SK-MEL-5 (cell line): Measurements from ENCODE around the gene ZNF423. TPM values are rescaled to one million over a fixed set of nuclear protein-coding genes. Genes with fewer than 3 reads are reported as not detected.
A peak's percentile ranks its signal among the peaks of the same experiment; 100 is the strongest.

ENCODE experiments used
- DNase-seq: peaks from one replicate; pipeline ENCODE4 v3.0.0-alpha.2; 2016; ENCODE audit warnings: low read depth, low spot score
- in situ Hi-C: cut with HindIII; loops from 2 replicates; pipeline ENCODE4 v1.10.0; 2016; ENCODE audit warnings: low sequenced_read_pairs, high pct_unique_total_duplicates, low pct_unique_long_range_greater_than_20kb
- total RNA-seq: library from RNA; depleted of rRNA; stranded (reverse); fragments of >200 nt; shearing (Covaris generic); gene quantifications from 2 replicates; pipeline ENCODE4 v1.2.3, GENCODE V29; 2014

ZNF423 gene
- total RNA-seq, 1 experiment from 2014 or later = not detected

DNA sequence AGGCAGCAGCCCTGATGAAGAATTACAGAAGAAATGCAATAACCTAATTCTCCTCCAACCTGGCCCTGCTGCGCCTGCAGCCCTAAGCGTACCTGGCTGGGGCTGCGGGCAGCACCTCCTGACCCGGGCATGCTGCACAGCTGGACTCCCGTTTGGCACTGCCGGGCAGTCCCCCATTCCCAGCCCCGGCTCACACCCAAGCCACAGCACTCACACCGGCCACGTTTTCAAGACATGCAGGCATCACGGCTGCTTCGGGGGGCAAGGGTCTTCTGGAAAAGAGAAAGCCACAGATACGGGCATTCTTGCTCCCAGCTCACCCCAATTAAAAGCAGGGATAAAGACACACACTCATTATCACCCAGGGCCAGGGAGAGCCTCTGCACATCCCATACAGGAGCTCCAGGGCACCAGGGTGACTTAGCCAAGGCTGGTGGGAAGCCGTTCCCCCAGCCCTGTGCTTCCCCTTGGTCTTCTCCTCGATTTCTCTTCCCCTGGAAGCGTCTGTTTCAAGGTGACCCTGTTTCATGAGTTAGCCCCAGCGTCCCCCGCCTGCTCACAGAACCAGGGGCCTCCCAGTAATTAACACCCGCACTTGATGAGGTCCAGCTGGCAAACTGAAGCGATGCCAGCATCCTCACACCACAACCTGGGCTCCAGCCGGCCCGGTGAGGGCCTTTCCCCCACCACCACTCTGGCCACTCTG, 265.6 kb downstream of the ZNF423 start:
- in situ Hi-C loops = no loop called here
- no peak for DNase-seq

DNA sequence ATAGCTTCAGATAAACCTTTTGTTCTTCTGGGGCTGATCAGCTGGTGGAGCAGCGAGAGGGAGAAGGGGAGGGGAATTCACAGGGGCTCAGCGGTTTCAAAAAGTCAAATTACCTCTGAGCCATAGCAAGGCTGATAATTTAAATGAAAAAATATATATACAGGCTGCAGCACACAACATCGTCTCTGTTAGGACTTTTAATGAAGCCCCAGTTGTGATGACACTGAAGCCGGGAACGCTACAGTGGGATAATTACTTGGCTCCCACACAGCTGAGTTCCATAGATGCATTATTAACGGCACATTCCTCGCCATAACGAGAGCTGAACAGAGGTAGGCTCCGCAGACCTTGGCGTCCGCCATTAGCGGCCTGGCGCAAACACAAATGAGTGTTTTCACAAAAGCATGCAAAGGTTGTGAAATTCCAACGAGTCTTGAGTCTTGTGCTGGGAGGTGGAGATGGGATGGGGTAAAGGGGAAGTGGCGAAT, 266.3 kb downstream of the ZNF423 start:
- DNase-seq = no peak
- in situ Hi-C loops = no loop called here

DNA sequence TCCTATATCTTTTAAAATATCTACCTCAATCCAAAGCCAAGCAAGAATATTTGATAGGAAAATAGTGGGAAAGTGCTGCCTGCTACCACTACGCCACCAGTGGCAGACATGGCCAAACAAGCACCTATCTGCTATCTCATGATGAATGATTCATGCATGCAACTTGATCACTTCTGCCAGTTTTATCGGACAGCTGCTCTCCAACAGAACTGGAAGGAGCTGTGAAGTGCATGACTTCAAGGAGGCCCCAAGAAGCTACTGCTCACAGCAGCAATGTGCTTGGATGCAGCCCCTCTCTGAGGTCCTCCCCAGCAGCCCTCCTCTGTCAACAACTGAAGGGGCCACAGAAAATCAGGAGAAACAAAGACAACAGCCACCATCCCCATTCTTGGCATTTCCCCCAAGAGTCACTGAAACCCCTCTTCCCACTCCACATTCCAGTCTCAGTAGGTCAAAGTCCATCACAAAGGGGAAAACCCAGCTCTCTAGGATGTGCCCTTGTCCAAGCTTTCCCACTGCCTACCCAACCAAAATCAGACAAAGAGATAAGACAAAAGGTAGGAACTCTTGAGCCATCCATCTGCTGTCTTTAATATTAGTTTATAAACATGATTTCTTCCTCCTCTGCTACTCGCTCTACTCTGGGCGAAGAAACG, 267.1 kb downstream of the ZNF423 start:
- in situ Hi-C loops = no loop called here
- peak; percentile 2 for DNase-seq

DNA sequence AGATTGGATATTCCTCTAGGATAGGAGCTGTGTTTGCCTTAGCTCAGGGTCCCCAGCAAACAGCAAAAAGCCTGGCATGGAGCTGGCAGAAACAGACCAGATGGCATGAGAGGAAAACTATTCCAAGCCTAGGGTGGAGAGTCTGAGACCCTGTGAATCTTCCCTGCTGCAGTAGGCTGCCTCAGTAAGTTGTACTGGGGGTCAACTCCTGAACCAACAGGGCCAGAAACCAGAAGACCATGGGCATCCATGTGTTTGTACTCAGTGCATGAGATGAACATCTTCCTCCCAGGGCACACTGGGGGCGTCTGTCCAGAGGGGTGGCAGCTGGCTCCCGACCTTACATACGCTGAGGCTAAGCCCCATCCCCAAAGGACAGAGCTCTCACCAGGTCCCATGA, 267.9 kb downstream of the ZNF423 start:
- in situ Hi-C loops = no loop called here
- DNase-seq = no peak

DNA sequence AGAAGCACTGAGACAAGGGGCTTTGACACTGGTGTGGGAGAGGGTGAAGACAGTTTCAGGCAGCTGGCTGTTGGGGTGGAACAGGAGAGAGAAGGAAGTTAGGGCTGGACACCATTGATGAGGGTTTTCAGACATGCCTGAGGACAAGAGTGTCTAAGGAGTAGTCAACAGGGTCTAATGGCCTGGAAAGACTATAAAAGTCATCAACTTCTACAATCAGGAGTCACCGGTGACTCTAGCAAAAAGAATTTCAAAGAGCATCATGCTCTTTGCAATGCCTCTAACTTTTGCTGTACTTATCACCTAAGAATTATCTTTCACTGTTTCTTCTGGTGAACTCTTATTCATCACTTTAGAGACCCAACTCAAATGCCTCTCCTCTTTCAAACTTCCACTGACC, 268.4 kb downstream of the ZNF423 start:
- no peak for DNase-seq
- in situ Hi-C loops = no loop called here

DNA sequence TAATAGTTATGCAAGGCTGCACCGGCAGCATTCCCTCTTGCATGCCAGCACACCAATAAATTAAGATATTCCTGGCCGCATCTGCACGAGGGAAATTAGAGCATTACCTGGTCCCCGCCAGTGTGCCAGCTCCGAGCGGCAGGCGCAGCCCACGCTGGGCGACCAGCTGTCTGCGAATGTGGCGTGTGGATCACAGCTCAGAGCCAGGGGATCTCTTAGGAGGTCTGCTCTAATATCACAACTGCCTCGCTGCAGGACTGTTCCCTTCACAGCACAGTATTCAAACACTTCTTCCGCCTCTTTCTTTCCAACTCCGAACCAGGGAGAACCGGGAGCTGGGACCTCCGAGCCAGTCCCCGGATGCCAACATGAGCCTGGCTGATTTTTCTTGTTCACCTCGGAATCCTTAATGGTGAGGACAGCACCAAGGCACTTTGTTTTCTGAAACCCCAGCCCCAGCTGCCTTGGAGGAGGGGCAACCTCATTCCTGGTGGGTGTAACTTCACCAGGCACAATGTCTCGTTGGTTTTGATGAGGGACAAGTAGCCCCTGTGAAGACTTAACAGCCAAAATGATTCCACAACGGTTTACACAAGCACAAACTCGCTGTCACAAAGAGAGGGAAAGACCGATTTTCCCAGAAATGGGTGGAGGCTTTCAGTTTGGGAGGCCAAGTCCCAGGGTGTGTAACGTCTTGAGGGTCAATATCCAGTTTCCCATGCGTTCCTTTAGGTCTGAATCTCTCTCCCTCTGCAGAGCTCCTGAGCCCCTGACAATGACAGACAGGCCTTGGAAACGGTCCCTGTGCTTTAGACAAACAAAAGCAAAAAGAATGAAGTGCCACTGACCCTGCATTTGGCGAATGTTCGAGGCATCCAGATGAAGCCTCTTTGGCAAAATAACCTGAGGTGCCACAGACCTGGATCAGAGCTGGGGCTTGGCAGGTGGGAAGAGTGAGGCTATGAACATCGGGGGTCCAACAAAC, 269.2 kb downstream of the ZNF423 start:
- in situ Hi-C loops = no loop called here

GRCh38 chr16:49585143-49585832, 270.6 kb downstream of the ZNF423 start:
- in situ Hi-C loops = no loop called here
- no peak for DNase-seq

More for the DNA sequence above, 269.2 kb downstream of the ZNF423 start:
- DNase-seq = no peak

GRCh38 chr16:49583911-49584310, 272.0 kb downstream of the ZNF423 start:
- in situ Hi-C loops = no loop called here
- DNase-seq = no peak

- in situ Hi-C loops = no loop called here
- DNase-seq = no peak
Observed at GRCh38 chr16:49581630-49582298, 274.1 kb downstream of the ZNF423 start.

DNA sequence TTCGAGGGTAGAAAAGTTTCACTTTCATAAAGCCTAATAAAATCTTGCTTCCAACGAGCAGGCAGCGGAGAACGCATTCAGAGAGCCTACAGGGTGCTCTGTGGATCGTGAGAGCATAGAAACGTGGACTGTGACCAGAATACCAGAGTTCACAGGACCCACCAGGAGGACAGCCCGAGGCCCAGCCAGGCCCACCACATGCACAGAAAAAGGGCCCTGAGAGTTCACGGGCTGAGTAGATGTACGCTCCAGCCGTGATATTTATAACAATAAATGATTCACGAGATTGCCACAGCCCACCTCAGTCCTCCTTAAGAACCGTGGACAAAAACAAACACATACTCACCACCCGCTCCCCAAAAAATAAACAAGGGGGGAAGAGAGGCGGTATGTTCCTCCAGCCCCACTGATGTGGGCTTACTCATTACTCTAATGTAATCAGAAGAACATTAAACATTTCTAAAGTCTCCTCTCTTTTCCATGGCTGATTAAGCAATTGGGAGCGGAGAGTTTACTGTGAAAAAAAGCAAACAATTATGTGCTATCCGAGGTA, 275.1 kb downstream of the ZNF423 start:
- no peak for DNase-seq
- in situ Hi-C loops = no loop called here

GRCh38 chr16:49578435-49579024, 277.4 kb downstream of the ZNF423 start:
- in situ Hi-C loops = no loop called here
- no peak for DNase-seq

DNA sequence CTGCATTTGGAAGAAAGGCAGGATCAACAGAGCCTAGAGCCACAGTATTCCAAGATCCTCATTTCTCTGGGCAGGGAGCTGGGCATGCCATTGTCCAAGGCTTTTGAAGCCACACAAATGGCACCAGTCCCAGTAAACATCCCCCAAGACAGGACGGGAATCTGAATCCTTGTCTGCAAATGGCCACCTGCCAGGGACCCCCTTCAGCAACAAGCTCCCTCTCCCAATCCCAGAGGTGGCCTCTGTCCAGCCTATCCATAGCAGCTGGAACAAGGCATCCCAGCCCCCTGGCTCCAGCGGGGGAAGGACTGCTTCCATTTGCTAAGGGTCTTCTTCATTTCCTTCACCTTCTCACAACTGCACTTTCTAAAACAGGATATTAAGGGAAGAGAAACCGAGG, 277.9 kb downstream of the ZNF423 start:
- in situ Hi-C loops = no loop called here
- DNase-seq = no peak

DNA sequence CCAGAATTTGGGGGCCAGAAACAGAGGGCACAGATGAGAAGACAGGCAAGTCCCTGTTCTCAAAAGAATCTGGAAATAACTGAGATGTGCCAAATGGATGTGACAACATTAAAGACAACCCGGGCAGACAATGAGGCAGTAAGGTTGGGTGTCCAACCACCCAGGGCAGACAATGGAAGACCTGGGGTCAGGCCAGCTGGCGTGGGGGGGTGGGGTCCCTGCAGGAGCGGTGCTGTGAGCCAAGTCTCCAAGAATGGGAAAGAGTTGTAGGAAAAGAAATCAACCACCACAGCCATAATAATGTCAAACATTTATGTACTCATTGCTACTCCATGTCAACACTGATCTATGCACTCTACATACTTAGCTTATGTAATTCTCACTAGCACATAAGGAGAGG, 279.0 kb downstream of the ZNF423 start:
- DNase-seq = no peak
- in situ Hi-C loops = no loop called here

DNA sequence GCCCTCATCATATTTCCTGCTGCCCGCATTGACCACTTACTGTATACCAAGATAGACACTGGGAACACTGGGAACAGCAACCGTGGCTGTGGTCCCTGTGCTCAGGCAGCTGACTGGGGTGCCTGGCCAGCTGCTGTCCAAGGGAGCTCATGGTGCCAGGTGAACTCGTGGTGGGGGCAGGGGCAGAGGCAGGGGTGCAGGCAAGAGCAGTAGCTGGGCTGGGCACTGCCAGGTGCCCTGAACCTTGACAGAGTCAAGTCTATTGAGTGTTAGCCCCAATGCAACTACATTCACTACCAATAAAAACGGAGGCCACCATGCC, 279.8 kb downstream of the ZNF423 start:
- in situ Hi-C loops = no loop called here
- DNase-seq = no peak

DNA sequence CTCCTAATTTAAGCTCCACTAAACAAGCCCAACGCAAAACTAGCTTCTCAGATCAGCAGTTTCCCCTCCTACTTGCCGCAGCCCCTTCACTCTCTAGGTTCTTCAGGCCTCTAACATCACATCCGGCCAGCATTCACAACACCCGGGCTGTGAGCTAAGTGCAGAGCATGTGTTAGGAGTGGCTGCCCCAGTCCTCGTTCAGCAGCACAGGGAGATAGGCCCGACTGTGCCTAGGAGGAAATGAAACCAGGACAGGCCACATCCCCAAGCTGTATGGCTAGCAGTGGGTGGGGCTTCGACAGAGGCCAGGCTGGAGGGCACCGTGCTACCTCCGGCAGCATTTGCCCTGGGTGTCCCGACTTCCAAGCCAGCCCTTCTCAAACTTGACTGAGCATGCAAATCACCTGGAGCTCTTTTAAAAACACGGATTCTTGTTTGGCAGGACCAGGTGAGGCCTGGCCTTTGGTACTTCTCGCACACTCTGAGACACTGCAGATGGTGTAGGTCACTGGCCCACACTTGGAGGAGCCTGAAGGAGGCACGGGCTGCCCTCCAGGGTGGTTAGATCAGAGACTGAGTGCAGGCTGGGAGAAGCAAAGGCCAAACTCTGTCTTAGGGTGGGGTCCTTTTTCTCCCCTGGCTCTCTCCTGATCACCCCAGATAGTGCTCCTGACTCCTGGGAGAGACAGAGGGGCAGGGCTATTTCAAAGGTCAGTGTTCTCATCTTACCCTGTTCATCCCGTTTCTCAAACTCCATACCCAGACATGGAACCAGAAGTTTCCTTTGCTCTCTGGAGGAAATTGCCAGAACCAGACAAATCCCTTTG, 280.4 kb downstream of the ZNF423 start:
- DNase-seq = no peak
- in situ Hi-C loops = no loop called here

GRCh38 chr16:49574826-49575225, 281.1 kb downstream of the ZNF423 start:
- no peak for DNase-seq
- in situ Hi-C loops = no loop called here
